H9 (cell line): ENCODE results near the gene COL19A1. TPM values are rescaled to one million over a fixed set of nuclear protein-coding genes. Genes with fewer than 3 reads are reported as not detected.

Experiments used
- DNase-seq: peaks from one replicate; pipeline ENCODE4 v3.0.0-alpha.2; 2017
- H2AFZ ChIP-seq: one replicate; pipeline ENCODE4 v1.6.1; 2013; ENCODE audit warnings: mild to moderate bottlenecking, low read length, control low read depth, moderate library complexity
- H2AK5ac ChIP-seq: 2 replicates; pipeline ENCODE4 v1.6.1; 2013; ENCODE audit warnings: low read length, control low read depth, mixed read lengths; ENCODE audit not compliant: insufficient read length
- H2BK120ac ChIP-seq: one replicate; pipeline ENCODE4 v1.6.1; 2013; ENCODE audit warnings: low read depth, mild to moderate bottlenecking, low read length, control low read depth, inconsistent platforms; ENCODE audit not compliant: poor library complexity, severe bottlenecking
- H2BK12ac ChIP-seq: 2 replicates; pipeline ENCODE4 v1.6.1; 2013; ENCODE audit warnings: low read length, control low read depth, mixed read lengths, low read depth; ENCODE audit not compliant: insufficient read length
- H2BK15ac ChIP-seq: 2 replicates; pipeline ENCODE4 v1.6.1; 2013; ENCODE audit warnings: low read depth, low read length, control low read depth
- H2BK20ac ChIP-seq: one replicate; pipeline ENCODE4 v1.6.1; 2013; ENCODE audit warnings: low read depth, mild to moderate bottlenecking, low read length, control low read depth, inconsistent platforms; ENCODE audit not compliant: poor library complexity, severe bottlenecking
- H2BK5ac ChIP-seq: 2 replicates; pipeline ENCODE4 v1.6.1; 2013; ENCODE audit warnings: low read length, control low read depth, mixed read lengths; ENCODE audit not compliant: insufficient read length
- H3K14ac ChIP-seq: 2 replicates; pipeline ENCODE4 v1.6.1; 2013; ENCODE audit warnings: low read length, control low read depth; ENCODE audit not compliant: insufficient read depth
- H3K18ac ChIP-seq: 2 replicates; pipeline ENCODE4 v1.6.1; 2013; ENCODE audit warnings: low read depth, mild to moderate bottlenecking, mixed read lengths, low read length, control low read depth; ENCODE audit not compliant: insufficient read length
- H3K23ac ChIP-seq: 2 replicates; pipeline ENCODE4 v1.6.1; 2013; ENCODE audit warnings: low read length, control low read depth, mixed read lengths, low read depth; ENCODE audit not compliant: insufficient read length
- H3K23me2 ChIP-seq: 2 replicates; pipeline ENCODE4 v1.6.1; 2013; ENCODE audit warnings: low read depth, mild to moderate bottlenecking, mixed read lengths, low read length, control low read depth; ENCODE audit not compliant: insufficient read length, poor library complexity, severe bottlenecking
- H3K27ac ChIP-seq: 2 replicates; pipeline ENCODE4 v1.5.1; 2013; ENCODE audit warnings: low read length, control low read depth, mixed read lengths, low read depth; ENCODE audit not compliant: insufficient read length
- H3K27me3 ChIP-seq: 2 replicates; pipeline ENCODE4 v1.6.1; 2013; ENCODE audit warnings: low read length, control low read depth, inconsistent platforms; ENCODE audit not compliant: insufficient read depth
- H3K4ac ChIP-seq: 2 replicates; pipeline ENCODE4 v1.6.1; 2013; ENCODE audit warnings: low read depth, mild to moderate bottlenecking, control low read depth, inconsistent platforms, low read length, moderate library complexity
- H3K4me1 ChIP-seq: 2 replicates; pipeline ENCODE4 v1.6.1; 2013; ENCODE audit warnings: low read length, control low read depth, inconsistent platforms; ENCODE audit not compliant: insufficient read depth
- H3K4me2 ChIP-seq: 2 replicates; pipeline ENCODE4 v1.6.1; 2013; ENCODE audit warnings: low read length, control low read depth, mixed read lengths; ENCODE audit not compliant: insufficient read length, insufficient read depth
- H3K56ac ChIP-seq: 2 replicates; pipeline ENCODE4 v1.6.1; 2013; ENCODE audit warnings: low read depth, mild to moderate bottlenecking, mixed read lengths, low read length, control low read depth; ENCODE audit not compliant: insufficient read length
- H3K79me1 ChIP-seq: 2 replicates; pipeline ENCODE4 v1.6.1; 2013; ENCODE audit warnings: low read depth, mild to moderate bottlenecking, moderate library complexity, low read length, control low read depth, inconsistent platforms; ENCODE audit not compliant: insufficient read depth, poor library complexity, severe bottlenecking
- H3K79me2 ChIP-seq: 2 replicates; pipeline ENCODE4 v1.6.1; 2013; ENCODE audit warnings: low read length, control low read depth, inconsistent platforms; ENCODE audit not compliant: insufficient read depth
- H3K9ac ChIP-seq: 2 replicates; pipeline ENCODE4 v1.6.1; 2013; ENCODE audit warnings: low read length, control low read depth, mixed read lengths; ENCODE audit not compliant: insufficient read length; ENCODE audit errors: extremely low read depth
- H3K9me3 ChIP-seq: one replicate; pipeline ENCODE4 v1.6.1; 2013; ENCODE audit warnings: low read depth, low read length, inconsistent platforms; ENCODE audit not compliant: control insufficient read depth
- H3T11ph ChIP-seq: one replicate; pipeline ENCODE4 v1.6.1; 2013; ENCODE audit warnings: mild to moderate bottlenecking, low read length, control low read depth, inconsistent platforms
- H4K20me1 ChIP-seq: one replicate; pipeline ENCODE4 v1.6.1; 2013; ENCODE audit not compliant: control insufficient read depth, insufficient read length, insufficient read depth
- H4K5ac ChIP-seq: 2 replicates; pipeline ENCODE4 v1.6.1; 2013; ENCODE audit warnings: low read depth, mild to moderate bottlenecking, mixed read lengths, low read length, control low read depth; ENCODE audit not compliant: insufficient read length
- H4K8ac ChIP-seq: replicated peaks from 2 replicates; pipeline ENCODE4 v1.6.1; 2013; ENCODE audit warnings: low read length, control low read depth, mixed read lengths, low read depth; ENCODE audit not compliant: insufficient read length
- H4K91ac ChIP-seq: 2 replicates; pipeline ENCODE4 v1.6.1; 2013; ENCODE audit warnings: low read depth, mild to moderate bottlenecking, moderate library complexity, mixed read lengths, low read length, control low read depth; ENCODE audit not compliant: insufficient read length
- H3K27ac Mint-ChIP-seq, 3 experiments: 2 replicates in 2 of 3; 3 replicates in 1 of 3; pipeline ENCODE4 v1.8.0; 2020 to 2021; ENCODE audit warnings: mixed read lengths in 3 of 3, mild to moderate bottlenecking in 1 of 3, moderate library complexity in 1 of 3
- H3K27me3 Mint-ChIP-seq: 2 replicates; pipeline ENCODE4 v1.8.0; 2021; ENCODE audit warnings: low read depth, mild to moderate bottlenecking, moderate library complexity, mixed read lengths
- H3K36me3 Mint-ChIP-seq, 3 experiments: 2 replicates in 2 of 3; 3 replicates in 1 of 3; pipeline ENCODE4 v1.8.0; 2020 to 2021; ENCODE audit warnings: low read depth in 3 of 3, mixed read lengths in 3 of 3; ENCODE audit not compliant: insufficient read depth in 1 of 3
- H3K4me1 Mint-ChIP-seq, 2 experiments: 2 replicates each; pipeline ENCODE4 v1.8.0; 2020; ENCODE audit warnings: mixed read lengths in 2 of 2
- H3K4me3 Mint-ChIP-seq, 2 experiments: 2 replicates in 1 of 2; 3 replicates in 1 of 2; pipeline ENCODE4 v1.8.0; 2020 to 2021; ENCODE audit warnings: mild to moderate bottlenecking in 2 of 2, mixed read lengths in 2 of 2, moderate library complexity in 1 of 2
- H3K9me3 Mint-ChIP-seq, 2 experiments: 2 replicates in 1 of 2; 3 replicates in 1 of 2; pipeline ENCODE4 v1.8.0; 2020; ENCODE audit warnings: mild to moderate bottlenecking in 2 of 2, mixed read lengths in 2 of 2, moderate library complexity in 1 of 2
- CTCF ChIP-seq: fragments of 200-600 bp; sonication (generic); conservative IDR thresholded peaks from 3 replicates; pipeline ENCODE4 v1.8.0; 2021; ENCODE audit warnings: antibody characterized with exemption, mild to moderate bottlenecking
- WGBS: extraction: QIAGEN DNeasy Blood & Tissue Kit; methylation state at CpG from one replicate; pipeline ENCODE4 v1.1.7; 2013; ENCODE audit warnings: missing lambda C conversion rate, low lambda C conversion rate, mixed read lengths; ENCODE audit not compliant: insufficient read length; ENCODE audit errors: extremely low coverage; 5-methylcytosine and 5-hydroxymethylcytosine counted together
- total RNA-seq: library from RNA; stranded (reverse); gene quantifications from 2 replicates; pipeline ENCODE4 v1.2.1, GENCODE V29; 2021

The COL19A1 gene
- total RNA-seq, 1 experiment from 2014 or later = not detected

GRCh38 chr6:69973763-69974162, 107.4 kb downstream of the COL19A1 start:
- Histone ChIP-seq H4K8ac (no peak overlapping the region), H4K91ac (no peak overlapping the region), H3K9ac (no peak overlapping the region), H3K4ac (no peak overlapping the region), H3K23me2 (no peaks in the 10 kb centered on the region), H4K20me1 (no peaks in the 10 kb centered on the region), H3K79me1 (no peaks in the 10 kb centered on the region), H3K27ac (no peak overlapping the region), H3K4me1 (peaks cover 3% of the 10 kb centered on the region; the same call in 1 of the 2 replicates), H3K4me2 (no peak overlapping the region), H3T11ph (no peak overlapping the region), H2BK12ac (no peak overlapping the region), H3K27me3 (no peaks in the 10 kb centered on the region), H2AK5ac (no peak overlapping the region), H3K9me3 (no peaks in the 10 kb centered on the region), H2BK20ac (no peak overlapping the region), H2AFZ (no peak overlapping the region), H3K79me2 (no peaks in the 10 kb centered on the region; the same call in 1 of the 2 replicates), H2BK120ac (no peak overlapping the region), H2BK15ac (no peak overlapping the region), H3K14ac (no peak overlapping the region), H4K5ac (no peak overlapping the region), H3K23ac (no peak overlapping the region), H2BK5ac (no peak overlapping the region), H3K56ac (no peak overlapping the region), H3K18ac (no peak overlapping the region)
- Mint-ChIP-seq H3K4me3 (no peak overlapping the region), H3K27ac (no peak overlapping the region; a peak in 1 of 7 replicates), H3K9me3 (no peaks in the 10 kb centered on the region), H3K27me3 (no peaks in the 10 kb centered on the region), H3K4me1 (peaks cover 7 to 15% of the 10 kb centered on the region in 2 experiments), H3K36me3 (no peaks in the 10 kb centered on the region; a peak in 1 of 7 replicates)
- no peak for DNase-seq
- no peak for TF ChIP-seq CTCF
- WGBS = no CpG with 5 or more reads among the region's 3 CpGs
